ENCODE results near the gene OSBPL8. TPM values are rescaled to one million over a fixed set of nuclear protein-coding genes. Genes with fewer than 3 reads are reported as not detected.

OSBPL8 gene
- total and polyA plus RNA-seq, 2 of the 8 experiments (the other 6 are each of a cell fraction or from before 2014, with no cell fraction given): 10.9 to 81.1 TPM

DNA sequence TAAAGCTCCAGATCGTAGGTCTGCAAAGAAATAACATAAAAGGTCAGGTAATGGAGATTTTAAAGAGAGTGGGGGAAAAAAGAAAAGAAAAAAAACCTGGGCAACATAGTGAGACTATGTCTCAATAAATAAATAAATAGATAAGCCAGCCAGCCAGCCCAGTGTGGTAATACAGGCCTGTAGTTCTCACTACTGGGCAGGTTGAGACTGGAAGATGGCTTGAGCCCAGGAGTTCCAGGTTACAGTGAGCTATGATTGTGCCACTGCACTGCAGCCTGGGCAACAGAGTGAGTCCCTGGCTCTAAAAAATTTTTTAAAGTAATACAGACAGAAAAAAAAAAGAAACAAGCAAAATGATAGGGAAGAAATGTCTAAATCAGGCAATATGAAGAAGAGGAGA is 168.1 kb downstream of the OSBPL8 start:
- Histone ChIP-seq H3K14ac (ENCODE audit: insufficient read length) (no peak overlapping the region), H2BK20ac (ENCODE audit: low read length) (no peak overlapping the region), H3K9me3 (ENCODE audit: insufficient read depth in 2 of 2, low read depth in 1 of 2, low read length in 1 of 2) (no peaks in the 10 kb centered on the region), H3K4me3 (ENCODE audit: extremely low read depth in 1 of 4, insufficient read depth in 2 of 4, low read depth in 3 of 4, low read length in 4 of 4) (no peak overlapping the region), H3K4ac (replicated peaks; ENCODE audit: insufficient read length, low read depth, low read length) (no peak overlapping the region), H4K20me1 (replicated peaks in 1 of 2; ENCODE audit: control insufficient read depth in 1 of 2, insufficient read depth in 2 of 2, low read length in 2 of 2) (no peaks in the 10 kb centered on the region), H3K4me1 (replicated peaks in 1 of 4; ENCODE audit: control insufficient read depth in 3 of 4, insufficient read depth in 4 of 4, low read length in 3 of 4) (no peaks in the 10 kb centered on the region), H3K9ac (replicated peaks in 1 of 4; ENCODE audit: extremely low read depth in 1 of 4, low read depth in 3 of 4, low read length in 3 of 4) (no peak overlapping the region), H3K79me1 (ENCODE audit: low read depth, low read length) (no peaks in the 10 kb centered on the region; the same call in 1 of the 2 replicates), H3K27ac (ENCODE audit: low read depth, low read length) (no peak overlapping the region), H3K18ac (ENCODE audit: extremely low read depth, low read length) (no peak overlapping the region), H2BK120ac (replicated peaks; ENCODE audit: low read depth, low read length) (no peak overlapping the region), H3K79me2 (ENCODE audit: control insufficient read depth in 1 of 2, insufficient read depth in 2 of 2, low read length in 2 of 2) (no peaks in the 10 kb centered on the region), H2BK5ac (ENCODE audit: low read depth, low read length) (no peak overlapping the region), H2AK5ac (ENCODE audit: low read depth, low read length) (no peak overlapping the region), H3K36me3 (ENCODE audit: control insufficient read depth in 2 of 4, insufficient read depth in 4 of 4, low read length in 3 of 4) (peaks cover 0 to 20% (median 6%) of the 10 kb centered on the region in 4 experiments; a peak in 3 of 8 replicates), H2BK15ac (ENCODE audit: low read length) (no peak overlapping the region), H2BK12ac (ENCODE audit: low read depth, low read length) (no peak overlapping the region), H3K4me2 (ENCODE audit: insufficient read depth in 1 of 2, low read depth in 2 of 2, low read length in 2 of 2) (no peak overlapping the region), H3K56ac (replicated peaks; ENCODE audit: insufficient read length, low read depth, low read length) (no peak overlapping the region), H2AFZ (ENCODE audit: low read length) (no peak overlapping the region), H4K5ac (ENCODE audit: insufficient read length, low read depth, low read length) (no peak overlapping the region), H4K8ac (ENCODE audit: extremely low read depth, insufficient read depth, low read length) (no peak overlapping the region), H3K27me3 (replicated peaks in 1 of 4; ENCODE audit: control insufficient read depth in 3 of 4, extremely low read depth in 1 of 4, insufficient read depth in 3 of 4, low read length in 3 of 4) (no peaks in the 10 kb centered on the region), H4K91ac (replicated peaks; ENCODE audit: insufficient read length, low read length) (no peak overlapping the region), H3K23ac (ENCODE audit: insufficient read length) (no peak overlapping the region), H3K23me2 (ENCODE audit: low read depth, low read length) (no peaks in the 10 kb centered on the region)
- WGBS, 2 experiments (ENCODE audit: extremely low coverage in 1 of 2, insufficient coverage in 1 of 2, insufficient read length in 1 of 2, insufficient replicate concordance in 2 of 2, low coverage in 1 of 2, low lambda C conversion rate in 2 of 2, missing lambda C conversion rate in 1 of 2): 85% methylated on average over 1 of the region's 1 CpG; no CpG with 5 or more reads in 1 of the 2 experiments
- POLR2A ChIA-PET (ENCODE audit: partially characterized antibody): no interaction called here
- DNase-seq (ENCODE audit: low read depth in 1 of 2, low spot score in 2 of 2) (no peak), FAIRE-seq (no peak)
- CTCF ChIA-PET (ENCODE audit: partially characterized antibody): interaction anchor here (0.7 to 1.4 kb wide), 2 partner anchors 16 to 1557 kb away, joined by 3 to 4 read pairs; no protein-coding TSS in a partner anchor
- TF ChIP-seq CHD1 (IDR thresholded peaks at IDR 0.05; ENCODE audit: low read depth, low read length) (no peak), HDAC2 (IDR thresholded peaks at IDR 0.05; ENCODE audit: borderline replicate concordance in 1 of 2, low read depth in 2 of 2, low read length in 2 of 2) (no peak), HDAC6 (IDR thresholded peaks at IDR 0.05; ENCODE audit: low read depth, low read length) (no peak), CEBPB (IDR thresholded peaks at IDR 0.05; ENCODE audit: low read depth, low read length) (no peak), NANOG (IDR thresholded peaks at IDR 0.05; ENCODE audit: insufficient read depth, low read depth, low read length, poor library complexity, severe bottlenecking) (no peak), SIX5 (IDR thresholded peaks at IDR 0.05; ENCODE audit: low read depth, low read length) (no peak), CREB1 (IDR thresholded peaks at IDR 0.05) (no peak), NRF1 (IDR thresholded peaks at IDR 0.05; ENCODE audit: low read depth, low read length) (no peak), SRF (IDR thresholded peaks at IDR 0.05; ENCODE audit: low read depth, low read length) (no peak), RNF2 (IDR thresholded peaks at IDR 0.05; ENCODE audit: borderline replicate concordance, low read depth, low read length, missing control alignments, poor library complexity, severe bottlenecking) (no peak), SIRT6 (IDR thresholded peaks at IDR 0.05; ENCODE audit: low read length) (no peak), TAF1 (IDR thresholded peaks at IDR 0.05; ENCODE audit: low read depth, low read length) (no peak)
- TF ChIP-seq, protein P1, sequence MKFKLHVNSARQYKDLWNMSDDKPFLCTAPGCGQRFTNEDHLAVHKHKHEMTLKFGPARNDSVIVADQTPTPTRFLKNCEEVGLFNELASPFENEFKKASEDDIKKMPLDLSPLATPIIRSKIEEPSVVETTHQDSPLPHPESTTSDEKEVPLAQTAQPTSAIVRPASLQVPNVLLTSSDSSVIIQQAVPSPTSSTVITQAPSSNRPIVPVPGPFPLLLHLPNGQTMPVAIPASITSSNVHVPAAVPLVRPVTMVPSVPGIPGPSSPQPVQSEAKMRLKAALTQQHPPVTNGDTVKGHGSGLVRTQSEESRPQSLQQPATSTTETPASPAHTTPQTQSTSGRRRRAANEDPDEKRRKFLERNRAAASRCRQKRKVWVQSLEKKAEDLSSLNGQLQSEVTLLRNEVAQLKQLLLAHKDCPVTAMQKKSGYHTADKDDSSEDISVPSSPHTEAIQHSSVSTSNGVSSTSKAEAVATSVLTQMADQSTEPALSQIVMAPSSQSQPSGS (IDR thresholded peaks at IDR 0.05; ENCODE audit: low read length): no peak

Measured in H1 (cell line).